Stimulated activated CD8-positive, alpha-beta memory T cell treated with anti-CD3 and anti-CD28 coated beads, Interleukin-2, amount 100 ng/mL, for 48 hours (primary cell): ENCODE measurements around the gene PPP1R8.
"Not testable (repeated sequence)": the region's sequence is repeated elsewhere in the genome, so short reads cannot be mapped to it uniquely, and the experiment has no call there.

Experiments
- DNase-seq, 2 donors: peaks; one replicate each; pipeline ENCODE4 v3.0.0-alpha.2; 2020; ENCODE audit warnings: low read depth in 2 of 2

Gene PPP1R8

GRCh38 chr1:27832762-27833161 lies 2.2 kb downstream of the PPP1R8 start:
- DNase-seq, result no peak

- DNase-seq, result no peak
Measured at GRCh38 chr1:27833470-27833869, 2.9 kb downstream of the PPP1R8 start.

GRCh38 chr1:27835046-27835445 lies 4.5 kb downstream of the PPP1R8 start:
- no peak for DNase-seq

DNA sequence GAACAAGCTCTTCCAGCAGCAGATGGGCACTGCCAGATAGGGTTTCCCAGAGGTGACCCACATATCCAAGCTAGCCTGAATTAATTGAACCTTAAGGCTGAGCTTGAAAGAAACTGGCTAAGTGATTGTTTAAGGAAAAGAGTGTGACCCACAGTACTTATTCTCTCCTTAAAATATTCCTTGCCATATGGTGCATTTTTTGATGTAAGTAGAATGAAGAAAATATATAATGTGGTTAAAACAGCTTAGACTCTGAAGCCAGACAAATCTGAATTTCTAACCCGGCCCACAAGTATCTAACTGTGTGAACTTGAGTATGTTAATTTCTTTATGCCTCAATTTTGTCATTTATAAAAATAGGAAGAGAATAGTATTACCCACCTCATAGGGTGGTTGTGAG lies 4.9 kb downstream of the PPP1R8 start:
- DNase-seq, result no peak

DNA sequence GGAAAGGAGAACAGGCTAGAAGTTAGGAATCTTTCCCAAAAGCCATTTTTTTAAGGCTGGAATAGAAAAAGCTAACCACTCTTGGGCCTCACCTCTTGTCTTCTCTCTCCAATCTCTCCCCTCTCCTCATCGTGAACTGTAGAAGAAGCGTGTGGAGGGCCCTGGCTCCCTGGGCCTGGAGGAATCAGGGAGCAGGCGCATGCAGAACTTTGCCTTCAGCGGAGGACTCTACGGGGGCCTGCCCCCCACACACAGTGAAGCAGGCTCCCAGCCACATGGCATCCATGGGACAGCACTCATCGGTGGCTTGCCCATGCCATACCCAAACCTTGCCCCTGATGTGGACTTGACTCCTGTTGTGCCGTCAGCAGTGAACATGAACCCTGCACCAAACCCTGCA lies 19.4 kb downstream of the PPP1R8 start:
- no peak for DNase-seq

GRCh38 chr1:27855085-27855484 lies 24.5 kb downstream of the PPP1R8 start:
- DNase-seq, result no peak

DNA sequence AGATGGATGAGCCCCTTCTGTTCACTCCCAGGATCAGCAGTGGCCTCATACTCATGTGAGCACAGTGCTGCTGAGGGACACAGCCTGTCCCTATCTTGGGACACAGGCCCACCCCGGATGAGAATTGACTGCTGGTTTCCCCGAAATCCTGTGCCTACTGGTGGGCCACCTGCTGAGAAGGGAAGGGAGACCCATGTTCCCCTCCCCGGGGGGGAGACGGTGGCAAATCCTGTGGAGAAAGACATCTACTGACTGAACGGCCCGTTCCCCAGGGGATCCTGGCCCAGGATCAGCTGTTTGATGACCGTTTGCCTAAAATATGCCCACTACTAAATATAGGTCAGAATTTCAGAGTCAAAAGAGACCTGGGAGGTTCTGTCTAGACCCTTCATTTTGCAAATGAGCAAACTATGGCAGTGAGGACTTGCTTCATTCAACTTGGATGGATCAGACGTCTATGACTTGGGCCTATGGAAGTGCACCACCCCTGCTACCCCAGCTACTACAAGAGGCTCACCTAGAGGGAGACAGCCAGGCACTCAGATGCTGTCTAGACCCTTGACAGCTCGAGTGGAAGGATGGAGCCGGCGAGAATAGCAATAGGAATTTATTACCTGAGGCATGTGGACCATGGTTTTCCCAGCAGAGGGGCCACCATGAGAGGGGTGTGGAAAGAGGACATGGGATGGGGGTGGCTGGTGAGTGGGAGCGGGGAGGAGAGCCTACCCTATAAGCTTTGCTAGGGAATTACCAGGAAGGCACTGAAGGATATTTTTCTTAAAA lies 26.2 kb downstream of the PPP1R8 start:
- no peak for DNase-seq

DNA sequence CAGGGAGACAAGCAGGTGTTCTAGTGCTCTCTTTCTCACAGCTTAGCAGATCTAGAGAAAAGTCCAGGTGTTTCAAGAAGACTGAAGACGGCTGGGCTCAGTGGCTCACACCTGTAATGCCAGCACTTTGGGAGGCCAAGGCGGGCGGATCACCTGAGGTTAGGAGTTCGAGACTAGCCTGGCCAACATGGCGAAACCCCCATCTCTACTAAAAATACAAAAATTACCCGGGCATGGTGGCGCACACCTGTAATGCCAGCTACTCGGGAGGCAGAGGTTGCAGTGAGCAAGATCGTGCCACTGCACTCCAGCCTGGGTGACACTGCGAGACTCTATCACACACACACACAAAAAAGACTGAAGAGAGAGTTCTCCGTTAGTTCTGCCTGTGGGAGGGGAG lies 27.0 kb downstream of the PPP1R8 start:
- not testable (repeated sequence) for DNase-seq

GRCh38 chr1:27858072-27858948 lies 27.7 kb downstream of the PPP1R8 start:
- peak; percentile 62 to 82 for DNase-seq

GRCh38 chr1:27858949-27859576 lies 28.5 kb downstream of the PPP1R8 start:
- no peak for DNase-seq

- DNase-seq, result no peak
Measured at GRCh38 chr1:27861436-27861835, 30.9 kb downstream of the PPP1R8 start.

DNA sequence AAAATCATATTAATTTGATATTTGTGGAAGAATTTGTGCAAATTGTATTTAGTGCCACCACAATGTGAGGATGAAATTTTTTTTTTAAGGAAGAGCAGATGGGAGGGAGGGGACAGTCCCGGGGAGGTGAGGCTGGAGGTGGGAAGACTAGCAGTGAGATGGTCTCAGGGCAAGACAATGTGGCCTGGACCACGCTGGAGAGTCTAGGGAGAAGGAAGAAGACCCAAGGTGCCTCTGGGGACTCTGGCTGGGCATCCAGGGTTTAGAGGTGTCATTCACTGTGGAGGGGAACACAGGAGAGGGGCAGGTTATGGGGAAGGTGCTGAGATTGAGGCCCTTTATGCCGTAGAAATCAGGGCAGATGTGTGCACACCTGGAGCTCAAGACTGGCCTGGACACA lies 31.4 kb downstream of the PPP1R8 start:
- DNase-seq, result no peak

DNA sequence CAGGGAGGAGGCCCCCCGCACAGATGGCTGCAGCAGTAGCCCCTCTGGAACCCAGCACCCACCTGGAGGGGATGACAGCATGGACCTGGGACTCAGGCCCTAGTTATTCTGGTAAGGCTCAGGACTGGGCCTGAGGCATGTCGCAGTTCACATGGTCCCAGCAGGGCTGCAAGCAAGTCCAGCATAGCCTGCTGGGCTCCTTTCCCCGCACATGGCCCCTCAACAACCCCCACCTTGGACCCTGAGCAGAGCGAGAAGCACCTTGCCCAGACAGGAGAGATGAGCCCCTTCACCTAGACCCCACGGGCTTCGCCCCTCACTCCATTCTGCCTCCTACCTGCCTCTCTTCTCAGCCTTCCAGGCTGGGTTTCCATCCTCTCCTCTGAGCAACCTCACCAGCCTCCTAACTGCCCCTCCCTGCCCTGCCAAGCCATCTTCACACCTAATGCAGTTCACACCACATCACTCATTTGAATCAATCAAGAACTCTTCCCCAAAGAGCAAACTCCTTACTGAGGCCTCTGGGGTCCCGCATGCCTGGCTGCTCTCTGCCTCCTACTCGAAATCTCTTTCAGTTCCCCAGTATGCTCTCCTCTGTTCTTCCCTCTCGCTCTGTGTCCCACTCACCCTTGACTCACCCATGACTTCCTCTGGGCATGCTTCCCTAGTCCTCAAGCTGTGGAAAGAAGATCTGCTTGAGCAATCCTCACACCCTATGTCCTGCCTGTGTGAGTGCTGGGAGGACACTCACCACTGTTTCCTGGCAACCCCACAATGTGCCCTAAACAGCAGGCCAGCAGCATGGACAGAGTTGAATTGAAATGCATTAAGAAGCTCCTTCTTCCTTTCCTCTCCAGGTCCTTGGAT lies 32.3 kb downstream of the PPP1R8 start:
- no peak for DNase-seq

DNA sequence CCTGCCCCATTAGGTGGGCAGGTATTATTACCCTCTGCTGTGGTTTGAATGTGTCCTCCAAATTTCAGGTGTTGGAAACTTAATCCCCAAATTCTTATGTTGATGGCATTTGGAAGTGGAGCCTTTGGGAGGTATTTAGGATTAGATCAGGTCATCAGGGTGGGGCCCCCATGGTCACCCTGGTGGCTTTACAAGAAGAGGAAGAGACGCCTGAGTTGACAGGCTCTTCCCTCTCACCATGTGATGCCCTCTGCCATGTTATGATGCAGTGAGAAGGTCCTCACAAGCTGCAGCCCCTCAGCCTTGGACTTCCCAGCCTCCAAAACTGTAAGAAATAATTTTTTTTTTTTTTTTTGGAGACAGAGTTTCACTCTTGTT lies 32.9 kb downstream of the PPP1R8 start:
- DNase-seq, result no peak

- DNase-seq, result no peak
Measured at GRCh38 chr1:27864264-27864895, 33.8 kb downstream of the PPP1R8 start.

DNA sequence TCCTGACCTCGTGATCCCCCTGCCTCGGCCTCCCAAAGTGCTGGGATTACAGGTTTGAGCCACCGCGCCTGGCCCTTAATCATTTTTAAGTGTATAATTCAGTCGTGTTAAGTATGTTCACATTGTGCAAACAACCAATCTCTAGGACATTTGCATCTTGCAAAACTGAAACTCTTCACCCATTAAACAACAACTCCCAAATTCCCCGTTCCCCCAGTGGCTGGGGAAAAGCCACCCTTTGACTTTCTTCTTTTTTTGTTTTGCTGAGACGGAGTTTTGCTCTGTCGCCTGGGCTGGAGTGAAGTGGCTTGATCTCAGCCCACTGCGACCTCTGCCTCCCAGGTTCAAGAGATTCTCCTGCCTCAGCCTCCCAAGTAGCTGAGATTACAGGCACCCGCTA lies 35.2 kb downstream of the PPP1R8 start:
- no peak for DNase-seq

- DNase-seq, result no peak
Measured at GRCh38 chr1:27868556-27868931, 38.0 kb downstream of the PPP1R8 start.

GRCh38 chr1:27868932-27869718 lies 38.5 kb downstream of the PPP1R8 start:
- peak in 1 of 2 donors; percentile 27 for DNase-seq

DNA sequence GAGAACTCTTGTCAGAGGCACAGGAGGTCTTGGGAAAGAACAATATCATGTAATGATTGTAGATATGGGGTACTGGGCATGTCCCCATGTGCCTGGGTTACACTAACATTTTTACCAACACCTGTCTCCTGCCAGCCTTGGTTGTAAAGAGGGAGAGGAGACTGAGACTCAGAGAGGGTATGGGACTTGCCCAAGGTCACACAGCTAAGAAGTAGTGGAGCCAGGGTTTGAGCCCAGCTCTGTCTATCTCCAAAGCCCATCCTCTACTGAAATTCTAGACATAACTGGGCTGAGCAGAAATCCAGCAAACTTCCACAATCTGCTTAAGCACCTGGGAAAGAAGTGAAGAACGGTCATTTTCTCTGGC lies 39.1 kb downstream of the PPP1R8 start:
- no peak for DNase-seq

GRCh38 chr1:27871076-27871475 lies 40.5 kb downstream of the PPP1R8 start:
- not testable (repeated sequence) for DNase-seq
